Loucy (cell line): Measurements from ENCODE around the gene NDUFS4.

ENCODE experiments used
- CTCF ChIP-seq: fragments of 200-600 bp; sonication (generic); conservative IDR thresholded peaks from 2 replicates; pipeline ENCODE4 v1.5.1; 2014; ENCODE audit warnings: mild to moderate bottlenecking, antibody characterized with exemption, low read length
- EZH2phosphoT487 ChIP-seq: fragments of 200-600 bp; IDR thresholded peaks from 2 replicates; pipeline ENCODE4 v1.6.1; 2018; ENCODE audit warnings: antibody characterized with exemption, mild to moderate bottlenecking, moderate library complexity, borderline replicate concordance

GRCh38 chr5:53557386-53557785 lies 3.1 kb upstream of the NDUFS4 start:
- TF ChIP-seq CTCF (no peak), EZH2phosphoT487 (no peak)
